A673 (cell line): ENCODE results near the gene EVA1A.

Experiments
- EZH2 ChIP-seq: fragments of 200-600 bp; sonication (generic); IDR thresholded peaks from 2 replicates; pipeline ENCODE4 v1.6.1; 2017; ENCODE audit warnings: borderline replicate concordance, low read depth, mild to moderate bottlenecking, mixed read lengths, antibody characterized with exemption, low read length; ENCODE audit not compliant: poor library complexity, severe bottlenecking
- TF ChIP-seq, protein P1 (sequence below): fragments of 300-800, 200-600 bp; sonication (generic); conservative IDR thresholded peaks from 2 replicates; pipeline ENCODE4 v1.5.1; 2017; ENCODE audit warnings: low read depth, mild to moderate bottlenecking, antibody characterized with exemption, low read length, moderate library complexity, mixed read lengths

DNA sequence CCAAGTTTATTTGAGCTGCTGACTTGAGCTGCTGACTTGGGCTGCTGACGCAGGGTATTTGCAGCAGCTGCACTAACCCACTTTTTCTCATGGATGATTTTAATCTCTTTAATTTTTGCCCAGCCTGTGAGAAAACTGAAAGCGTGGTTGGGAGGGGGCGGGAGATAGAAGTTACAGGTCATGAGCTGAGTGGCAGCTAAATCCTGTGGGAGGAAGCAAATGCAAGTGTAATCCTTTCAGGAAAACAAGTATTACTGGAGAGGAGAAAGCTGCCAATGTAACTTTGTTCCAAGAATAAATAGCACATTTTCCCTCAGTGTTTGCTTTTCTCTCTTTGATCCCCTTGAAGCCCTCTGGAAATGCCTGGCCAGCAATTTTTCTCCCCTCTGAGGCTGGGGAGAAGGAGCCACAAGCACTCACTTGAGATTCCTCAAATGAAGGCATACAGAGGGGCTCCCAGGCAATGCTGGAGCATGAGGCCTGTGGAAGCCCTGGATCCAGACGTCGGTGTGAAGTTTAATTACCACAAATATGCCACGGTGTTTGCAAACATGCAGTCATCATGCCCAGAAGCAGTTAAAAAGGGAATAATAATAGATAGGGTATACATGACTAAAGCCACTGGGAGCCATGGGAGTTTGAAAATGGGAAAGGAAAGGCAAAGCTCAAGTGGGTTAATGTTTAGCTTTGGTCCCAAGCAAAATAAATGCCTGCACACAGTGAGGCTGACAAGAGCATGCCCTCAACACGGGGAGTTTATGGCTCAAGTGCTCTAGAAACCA, 10.4 kb upstream of the EVA1A start:
- TF ChIP-seq, protein P1, sequence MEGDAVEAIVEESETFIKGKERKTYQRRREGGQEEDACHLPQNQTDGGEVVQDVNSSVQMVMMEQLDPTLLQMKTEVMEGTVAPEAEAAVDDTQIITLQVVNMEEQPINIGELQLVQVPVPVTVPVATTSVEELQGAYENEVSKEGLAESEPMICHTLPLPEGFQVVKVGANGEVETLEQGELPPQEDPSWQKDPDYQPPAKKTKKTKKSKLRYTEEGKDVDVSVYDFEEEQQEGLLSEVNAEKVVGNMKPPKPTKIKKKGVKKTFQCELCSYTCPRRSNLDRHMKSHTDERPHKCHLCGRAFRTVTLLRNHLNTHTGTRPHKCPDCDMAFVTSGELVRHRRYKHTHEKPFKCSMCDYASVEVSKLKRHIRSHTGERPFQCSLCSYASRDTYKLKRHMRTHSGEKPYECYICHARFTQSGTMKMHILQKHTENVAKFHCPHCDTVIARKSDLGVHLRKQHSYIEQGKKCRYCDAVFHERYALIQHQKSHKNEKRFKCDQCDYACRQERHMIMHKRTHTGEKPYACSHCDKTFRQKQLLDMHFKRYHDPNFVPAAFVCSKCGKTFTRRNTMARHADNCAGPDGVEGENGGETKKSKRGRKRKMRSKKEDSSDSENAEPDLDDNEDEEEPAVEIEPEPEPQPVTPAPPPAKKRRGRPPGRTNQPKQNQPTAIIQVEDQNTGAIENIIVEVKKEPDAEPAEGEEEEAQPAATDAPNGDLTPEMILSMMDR = no peak
- TF ChIP-seq EZH2 = no peak
